UCSD-AML1 (cell line): ENCODE results near the gene APBA2.
"Not testable (repeated sequence)": the region's sequence is repeated elsewhere in the genome, so short reads cannot be mapped to it uniquely, and the experiment has no call there.

Experiments used
- DNase-seq: peaks from one replicate; lab custom pipeline; 2025; ENCODE audit not compliant: unreplicated experiment; lab: John Stamatoyannopoulos, UW

The APBA2 gene

GRCh38 chr15:29031502-29032228 is 145.9 kb downstream of the APBA2 start:
- no peak for DNase-seq

GRCh38 chr15:29032229-29032625 is 146.5 kb downstream of the APBA2 start:
- no peak for DNase-seq

DNA sequence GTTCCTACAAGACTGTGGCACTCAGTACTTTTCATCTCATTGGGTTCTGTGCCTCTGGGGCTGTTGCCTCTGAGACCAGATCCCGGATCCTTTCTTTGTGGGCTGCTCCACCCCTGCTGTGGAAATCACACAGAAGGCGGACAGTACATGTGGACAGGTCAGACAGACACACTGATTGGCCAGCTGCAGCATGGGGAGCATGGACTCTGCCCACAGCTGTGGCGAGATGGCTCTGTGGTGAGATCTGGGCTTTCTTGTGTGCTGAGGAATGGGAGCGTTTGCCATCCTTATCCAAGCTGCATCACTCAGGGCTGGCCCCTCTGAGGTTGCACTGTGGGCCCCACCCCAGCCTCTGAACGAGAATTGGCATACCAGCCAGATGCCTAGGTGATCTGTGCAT is 147.0 kb downstream of the APBA2 start:
- no peak for DNase-seq

- no peak for DNase-seq
Observed at GRCh38 chr15:29034151-29034550, 148.4 kb downstream of the APBA2 start.

DNA sequence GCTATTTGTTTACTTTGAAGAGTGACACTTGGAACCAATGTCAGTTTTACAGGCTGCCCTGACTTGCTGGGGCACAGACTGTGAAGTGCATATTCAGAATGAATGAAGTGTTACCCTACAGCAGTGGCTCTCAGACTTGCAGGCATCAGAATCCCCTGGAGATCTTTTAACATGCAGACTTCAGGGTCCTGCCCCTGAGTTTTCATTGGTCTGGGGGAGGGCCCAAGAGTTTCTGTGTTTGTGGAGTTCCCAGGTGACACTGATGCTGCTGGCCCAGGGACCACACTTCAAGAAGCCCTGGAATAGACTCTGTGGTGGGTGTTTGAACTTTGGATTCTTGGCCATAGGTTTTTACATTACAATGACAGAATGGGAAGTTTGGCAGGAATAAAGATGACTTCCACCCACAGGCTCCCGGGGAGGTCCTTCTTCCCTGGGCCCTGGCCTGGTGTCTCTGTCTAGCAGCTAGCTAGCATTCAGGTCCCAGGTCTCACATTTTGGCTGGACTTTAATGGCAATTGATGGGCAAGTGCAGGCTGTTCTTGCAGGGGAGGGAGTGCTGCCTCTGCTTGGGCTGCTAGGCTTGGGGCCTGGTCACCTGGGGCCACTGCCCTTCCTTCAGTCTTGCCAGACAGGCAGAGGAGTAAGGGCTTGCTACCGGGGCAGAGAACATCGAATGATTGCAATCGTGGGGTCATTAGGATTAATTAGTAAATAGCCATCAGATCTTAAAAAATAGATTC is 149.0 kb downstream of the APBA2 start:
- DNase-seq = no peak

DNA sequence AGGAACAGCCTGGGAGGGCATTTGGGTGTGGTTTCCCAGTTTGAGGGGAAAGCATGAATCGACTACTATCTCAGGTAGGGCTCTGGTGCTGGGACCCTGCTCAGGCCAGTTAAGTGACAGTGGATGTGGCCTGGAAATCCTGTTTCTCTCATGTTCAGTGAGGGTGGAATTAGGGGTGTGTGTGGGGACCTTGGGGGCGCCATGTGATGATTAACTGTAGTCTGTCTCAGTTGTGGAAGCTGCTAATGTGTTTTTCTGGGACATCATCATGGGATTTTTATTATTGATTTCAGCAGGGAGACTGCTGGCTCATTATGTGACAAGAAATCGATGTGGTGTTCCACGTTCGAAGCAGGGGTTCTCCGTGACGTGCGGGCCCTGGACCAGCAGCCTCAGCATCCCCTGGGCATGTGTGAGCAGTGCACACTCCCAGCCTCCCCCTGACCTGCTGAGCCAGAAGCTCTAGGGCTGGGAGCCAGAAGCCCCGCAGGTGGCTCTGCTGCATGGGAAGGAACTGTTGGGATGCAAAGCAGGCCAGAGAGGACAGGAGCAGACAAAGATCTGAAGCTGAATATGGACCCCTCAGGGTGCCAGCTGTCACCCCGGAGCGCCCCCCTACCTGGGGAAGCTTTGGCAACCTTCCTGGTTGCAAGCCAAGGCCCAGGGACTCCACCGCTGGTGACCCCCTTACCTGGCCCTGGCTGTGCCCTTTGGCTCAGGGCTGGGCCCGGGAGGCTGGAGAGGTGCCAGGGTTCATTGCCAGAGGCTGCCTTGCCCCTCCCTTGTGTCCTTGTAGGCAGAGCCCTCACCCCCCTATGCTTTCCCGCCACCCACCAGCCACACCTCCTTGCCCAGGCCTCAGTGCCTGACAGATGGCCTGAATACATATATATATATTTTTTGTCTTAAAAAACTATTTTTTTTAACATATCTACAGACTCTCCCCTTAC is 149.8 kb downstream of the APBA2 start:
- DNase-seq = no peak

DNA sequence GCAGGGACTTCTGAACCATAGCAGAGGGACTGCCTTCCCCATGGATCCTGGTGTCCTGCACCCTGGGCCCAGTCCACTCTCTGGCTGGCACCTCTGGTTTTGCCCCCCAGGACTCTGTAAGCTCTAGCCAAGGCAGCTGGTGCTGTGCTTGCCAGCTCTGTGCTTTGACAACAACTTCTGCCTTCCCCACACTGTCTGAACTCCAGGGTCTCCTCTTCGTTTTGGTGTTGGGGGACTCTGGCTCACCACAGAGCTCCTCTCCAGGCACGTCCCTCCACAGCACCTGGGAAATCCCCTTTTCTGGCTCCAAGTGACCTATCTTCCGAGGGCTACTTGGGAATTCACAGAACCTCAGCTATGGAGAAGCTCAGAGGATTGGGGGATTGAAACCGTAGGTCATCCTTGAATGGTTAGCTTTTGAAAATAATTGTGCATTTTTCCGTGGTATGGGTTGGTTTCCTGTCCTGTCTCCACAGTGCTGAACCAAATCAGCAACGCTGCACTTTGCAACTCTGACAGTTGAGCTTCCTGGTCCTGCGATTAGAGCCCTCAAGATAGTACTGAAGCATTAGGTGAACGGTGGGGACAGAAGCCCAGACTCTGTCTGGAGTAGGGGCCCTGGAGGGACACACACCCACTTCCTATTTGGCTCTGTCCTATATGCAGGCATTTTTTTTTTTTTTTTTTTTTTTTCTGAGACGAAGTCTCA is 152.4 kb downstream of the APBA2 start:
- DNase-seq = no peak

GRCh38 chr15:29039466-29040369 is 153.9 kb downstream of the APBA2 start:
- no peak for DNase-seq

- no peak for DNase-seq
Observed at GRCh38 chr15:29040370-29040751, 154.6 kb downstream of the APBA2 start.

DNA sequence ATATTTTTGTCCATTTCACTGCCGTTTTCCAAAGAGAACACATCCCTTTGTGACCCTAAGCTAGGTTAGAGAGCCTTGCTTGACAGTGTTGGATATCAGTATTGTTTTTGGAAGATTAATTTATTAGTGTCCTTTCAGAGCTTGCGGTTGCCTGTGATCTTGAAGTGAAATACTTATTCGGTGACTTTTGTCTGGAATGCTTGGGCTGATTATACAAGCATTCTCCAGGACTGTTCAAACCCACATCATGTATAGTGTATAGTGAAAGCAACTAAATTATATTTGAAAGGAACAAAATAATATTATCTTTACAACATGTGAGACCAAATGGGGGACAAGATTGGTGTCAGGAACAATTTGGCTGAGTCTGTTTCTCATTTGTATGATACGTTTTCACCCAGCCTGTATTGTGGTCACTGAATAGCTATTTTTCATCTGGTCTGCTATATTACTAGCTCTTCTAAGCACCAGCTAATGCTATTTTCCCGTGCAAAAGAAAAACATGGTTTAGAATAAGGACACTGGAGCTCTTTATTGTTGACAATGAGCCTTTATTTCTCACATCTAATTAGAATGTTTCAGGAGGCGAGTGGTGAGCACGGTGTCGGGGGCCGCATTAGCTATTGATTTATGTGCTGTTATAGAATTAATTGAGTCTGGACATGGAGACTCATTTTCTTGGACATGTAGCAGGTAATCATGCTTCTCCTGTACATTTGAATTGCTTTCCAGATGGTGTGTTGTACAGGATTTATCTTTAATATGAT is 158.1 kb downstream of the APBA2 start:
- no peak for DNase-seq

- DNase-seq = no peak
Observed at GRCh38 chr15:29044503-29044901, 158.7 kb downstream of the APBA2 start.

DNA sequence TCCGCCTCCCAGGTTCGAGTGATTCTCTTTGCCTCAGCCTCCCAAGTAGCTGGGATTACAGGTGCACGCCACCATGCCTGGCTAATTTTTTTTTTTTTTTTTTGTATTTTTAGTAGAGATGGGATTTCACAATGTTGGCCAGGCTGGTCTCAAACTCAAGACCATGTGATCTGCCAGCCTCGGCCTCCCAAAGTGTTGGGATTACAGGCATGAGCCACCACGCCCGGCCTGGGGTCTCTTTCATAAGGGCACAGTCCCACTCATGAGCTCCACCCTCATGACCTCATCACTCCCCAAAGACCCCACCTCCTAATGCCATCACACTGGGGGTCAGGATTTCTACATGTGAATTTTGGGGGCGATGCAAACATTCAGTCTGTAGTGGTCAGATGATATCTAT is 159.4 kb downstream of the APBA2 start:
- not testable (repeated sequence) for DNase-seq

GRCh38 chr15:29045717-29046116 is 159.9 kb downstream of the APBA2 start:
- no peak for DNase-seq

- no peak for DNase-seq
Observed at GRCh38 chr15:29046281-29046810, 160.6 kb downstream of the APBA2 start.

DNA sequence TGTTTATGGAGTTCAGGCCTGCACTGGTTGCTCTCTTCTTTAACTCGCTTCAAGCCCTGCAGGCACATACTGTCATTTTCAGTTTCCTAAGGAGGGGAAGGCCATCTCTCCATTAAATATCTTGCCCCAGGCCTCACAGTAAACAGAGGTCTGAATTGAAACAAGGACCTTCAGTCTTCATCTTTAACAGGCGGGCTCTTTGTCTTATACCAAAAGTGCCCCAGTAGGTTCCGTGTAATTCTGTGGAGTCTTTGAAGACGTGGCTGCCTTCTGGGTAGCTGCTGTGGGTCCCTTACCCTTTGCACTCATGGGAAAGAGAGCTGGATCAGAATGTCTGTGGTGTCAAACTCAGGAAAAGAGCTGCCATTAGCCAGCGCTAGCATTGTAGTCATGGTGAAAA is 161.2 kb downstream of the APBA2 start:
- no peak for DNase-seq

GRCh38 chr15:29048011-29048410 is 162.2 kb downstream of the APBA2 start:
- no peak for DNase-seq

DNA sequence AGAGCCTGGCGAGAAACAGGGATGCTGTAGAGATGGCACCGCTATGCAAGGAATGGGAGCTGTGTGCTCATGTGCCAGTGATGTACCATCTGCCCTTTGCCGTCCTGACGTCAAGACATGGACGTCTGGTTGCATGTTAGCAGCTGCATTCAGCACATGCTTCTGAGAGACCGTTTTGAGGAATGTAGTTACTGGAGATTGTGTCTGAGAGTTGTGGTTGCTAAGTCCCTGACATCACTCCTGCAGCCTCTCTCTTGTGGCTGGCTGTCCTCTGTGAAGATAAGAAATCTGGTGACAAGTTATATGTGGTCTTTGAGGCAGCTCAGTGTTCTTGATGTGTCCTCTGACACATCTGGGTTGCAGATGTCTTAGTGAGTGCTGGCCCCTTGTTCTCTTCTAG is 165.1 kb downstream of the APBA2 start:
- DNase-seq = no peak

- no peak for DNase-seq
Observed at GRCh38 chr15:29051422-29051821, 165.6 kb downstream of the APBA2 start.

- DNase-seq = no peak
Observed at GRCh38 chr15:29053006-29053405, 167.2 kb downstream of the APBA2 start.
